Ascending aorta (tissue), 2 donors: ENCODE data around the gene SORCS2. TPM values are rescaled to one million over a fixed set of nuclear protein-coding genes. Genes with fewer than 3 reads are reported as not detected.
A peak's percentile ranks its signal among the peaks of the same experiment; 100 is the strongest.

ENCODE experiments used
- DNase-seq, 2 donors: peaks; one replicate each; pipeline ENCODE4 v3.0.0-alpha.2; 2019; ENCODE audit warnings: low spot score in 2 of 2
- H3K27ac ChIP-seq, 2 donors: fragments of 200-600 bp; sonication (generic); one replicate each; pipeline ENCODE4 v1.5.1; 2016 to 2017; ENCODE audit warnings: mild to moderate bottlenecking in 1 of 2
- H3K27me3 ChIP-seq: fragments of 200-600 bp; sonication (generic); one replicate; pipeline ENCODE4 v1.5.1; 2017
- H3K36me3 ChIP-seq, 2 donors: fragments of 200-600 bp; sonication (generic); one replicate each; pipeline ENCODE4 v1.5.1; 2016
- H3K4me1 ChIP-seq, 2 donors: fragments of 200-600 bp; sonication (generic); one replicate each; pipeline ENCODE4 v1.5.1; 2016 to 2017; ENCODE audit warnings: mild to moderate bottlenecking in 1 of 2
- H3K4me3 ChIP-seq, 2 donors: fragments of 200-600 bp; sonication (generic); one replicate each; pipeline ENCODE4 v1.5.1; 2016 to 2017; ENCODE audit warnings: mild to moderate bottlenecking in 1 of 2
- H3K9me3 ChIP-seq, 2 donors: fragments of 200-600 bp; sonication (generic); one replicate each; pipeline ENCODE4 v1.5.1; 2016
- intact Hi-C: fragments of 100-400 bp; cut with DNase I; formaldehyde crosslinking; loops from one replicate; pipeline ENCODE4 v1.15.1; 2023
- total RNA-seq: library from RNA; depleted of rRNA; stranded (reverse); fragments of >200 nt; gene quantifications from one replicate; pipeline ENCODE4 v1.1.0, GENCODE V29; 2016
- TF ChIP-seq, protein P1 (sequence below), 3 experiments: fragments of 200-600 bp in 2 of 3; fragments of 450-650 bp in 1 of 3; sonication (generic) in 2 of 3; IDR thresholded peaks; one replicate each; pipeline ENCODE4 v1.5.1; 2016 to 2019; ENCODE audit warnings: antibody characterized with exemption in 3 of 3, mild to moderate bottlenecking in 1 of 3, moderate library complexity in 1 of 3

The SORCS2 gene
- total RNA-seq, 1 donor from 2014 or later, result 0.32 TPM

DNA sequence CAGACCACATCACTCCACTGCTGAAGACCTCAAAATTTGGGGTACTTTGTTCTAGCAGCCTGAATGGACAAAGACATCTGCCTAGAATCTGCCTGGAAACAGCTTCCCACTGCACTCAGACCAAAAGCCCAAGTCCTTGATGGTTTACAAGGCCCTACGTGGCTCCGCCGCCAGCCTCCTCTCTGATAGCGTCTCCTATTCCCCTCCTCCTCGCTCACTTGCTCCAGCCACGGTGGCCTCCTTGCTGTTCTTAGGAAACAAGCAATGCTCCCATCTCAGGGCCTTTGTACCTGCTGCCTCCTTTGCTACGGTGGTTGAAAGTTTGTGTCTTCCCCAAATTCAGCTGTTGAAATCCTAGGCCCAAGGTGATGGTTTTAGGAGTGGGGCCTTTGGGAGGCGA is 34.7 kb upstream of the SORCS2 start:
- Histone ChIP-seq H3K27me3 (no peaks in the 10 kb centered on the region), H3K36me3 (no peaks in the 10 kb centered on the region), H3K27ac (no peak overlapping the region), H3K4me3 (no peak overlapping the region), H3K9me3 (no peaks in the 10 kb centered on the region), H3K4me1 (no peaks in the 10 kb centered on the region)
- intact Hi-C loops, result no loop called here
- TF ChIP-seq, protein P1, sequence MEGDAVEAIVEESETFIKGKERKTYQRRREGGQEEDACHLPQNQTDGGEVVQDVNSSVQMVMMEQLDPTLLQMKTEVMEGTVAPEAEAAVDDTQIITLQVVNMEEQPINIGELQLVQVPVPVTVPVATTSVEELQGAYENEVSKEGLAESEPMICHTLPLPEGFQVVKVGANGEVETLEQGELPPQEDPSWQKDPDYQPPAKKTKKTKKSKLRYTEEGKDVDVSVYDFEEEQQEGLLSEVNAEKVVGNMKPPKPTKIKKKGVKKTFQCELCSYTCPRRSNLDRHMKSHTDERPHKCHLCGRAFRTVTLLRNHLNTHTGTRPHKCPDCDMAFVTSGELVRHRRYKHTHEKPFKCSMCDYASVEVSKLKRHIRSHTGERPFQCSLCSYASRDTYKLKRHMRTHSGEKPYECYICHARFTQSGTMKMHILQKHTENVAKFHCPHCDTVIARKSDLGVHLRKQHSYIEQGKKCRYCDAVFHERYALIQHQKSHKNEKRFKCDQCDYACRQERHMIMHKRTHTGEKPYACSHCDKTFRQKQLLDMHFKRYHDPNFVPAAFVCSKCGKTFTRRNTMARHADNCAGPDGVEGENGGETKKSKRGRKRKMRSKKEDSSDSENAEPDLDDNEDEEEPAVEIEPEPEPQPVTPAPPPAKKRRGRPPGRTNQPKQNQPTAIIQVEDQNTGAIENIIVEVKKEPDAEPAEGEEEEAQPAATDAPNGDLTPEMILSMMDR (IDR thresholded peaks at IDR 0.05), result no peak
- DNase-seq, result peak in 1 of 2 donors; percentile 30

DNA sequence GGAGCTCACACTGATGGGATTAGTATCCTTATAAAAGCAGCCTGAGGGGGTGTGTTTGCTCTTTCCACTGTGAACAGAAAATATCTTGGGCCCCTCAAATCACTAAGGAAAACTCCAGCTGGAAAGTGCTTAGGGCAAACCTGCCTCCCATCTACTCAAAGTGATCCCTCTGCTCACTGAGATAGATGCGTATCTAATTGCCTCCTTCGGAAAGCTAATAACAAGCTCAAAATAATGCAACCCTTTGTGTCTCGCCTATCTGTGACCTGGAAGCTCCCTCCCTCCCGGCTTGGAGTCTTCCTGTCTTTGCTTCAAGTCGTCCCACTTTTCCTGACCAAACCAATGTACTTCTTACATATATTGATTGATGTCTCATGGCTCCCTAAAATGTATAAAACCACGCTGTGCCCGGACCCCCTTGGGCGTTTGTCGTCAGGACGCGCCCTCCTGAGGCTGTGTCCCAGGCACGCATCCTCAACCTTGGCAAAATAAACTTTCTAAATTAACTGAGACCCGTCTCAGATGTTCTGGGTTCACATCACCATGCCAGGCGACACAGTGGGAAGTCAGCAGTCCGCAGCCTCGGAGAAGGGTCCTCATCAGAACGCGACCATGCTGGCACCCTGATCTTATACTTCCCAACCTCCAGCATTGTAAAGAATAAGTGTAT is 34.1 kb upstream of the SORCS2 start:
- Histone ChIP-seq H3K27me3 (no peaks in the 10 kb centered on the region), H3K4me3 (no peak overlapping the region), H3K9me3 (no peaks in the 10 kb centered on the region), H3K4me1 (no peaks in the 10 kb centered on the region), H3K36me3 (no peaks in the 10 kb centered on the region), H3K27ac (no peak overlapping the region)
- DNase-seq, result peak in 1 of 2 donors; percentile 21
- TF ChIP-seq, protein P1 (IDR thresholded peaks at IDR 0.05), result no peak
- intact Hi-C loops, result no loop called here

DNA sequence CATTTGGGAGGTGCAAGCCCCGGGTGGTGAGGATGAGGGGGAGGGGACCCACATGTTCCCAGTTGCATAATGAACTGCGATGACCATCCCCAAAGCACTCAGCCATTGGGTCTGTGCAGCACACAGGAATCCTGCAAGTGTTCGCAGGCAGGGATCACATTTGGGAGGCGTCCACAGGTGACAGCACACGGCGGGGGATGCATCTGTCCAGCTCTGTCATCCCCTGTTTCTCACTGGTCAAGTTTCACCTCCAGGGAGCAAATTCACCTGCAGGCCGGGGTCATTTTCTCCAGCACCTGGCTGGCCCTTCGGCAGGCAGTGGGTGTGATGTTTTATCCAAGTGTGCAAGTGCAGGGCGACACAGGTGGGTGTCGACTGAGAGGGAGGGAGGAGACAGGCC is 33.3 kb upstream of the SORCS2 start:
- H3K9me3 ChIP-seq, result no peaks in the 10 kb centered on the region
- H3K36me3 ChIP-seq, result no peaks in the 10 kb centered on the region
- DNase-seq, result no peak
- H3K4me1 ChIP-seq, result no peaks in the 10 kb centered on the region
- H3K4me3 ChIP-seq, result no peak overlapping the region
- TF ChIP-seq, protein P1 (IDR thresholded peaks at IDR 0.05), result no peak
- intact Hi-C loops, result no loop called here
- H3K27me3 ChIP-seq, result no peaks in the 10 kb centered on the region
- H3K27ac ChIP-seq, result no peak overlapping the region

- DNase-seq, result no peak
- no peaks in the 10 kb centered on the region for H3K4me1 ChIP-seq
- H3K9me3 ChIP-seq, result no peaks in the 10 kb centered on the region
- no peak overlapping the region for H3K27ac ChIP-seq
- TF ChIP-seq, protein P1 (IDR thresholded peaks at IDR 0.05), result no peak
- intact Hi-C loops, result no loop called here
- H3K4me3 ChIP-seq, result no peak overlapping the region
- H3K27me3 ChIP-seq, result no peaks in the 10 kb centered on the region
- no peaks in the 10 kb centered on the region for H3K36me3 ChIP-seq
These were observed 32.4 kb upstream of the SORCS2 start for GRCh38 chr4:7159923-7160322.

GRCh38 chr4:7160439-7160838 is 31.9 kb upstream of the SORCS2 start:
- H3K4me1 ChIP-seq, result no peaks in the 10 kb centered on the region

More at GRCh38 chr4:7160439-7160838, 31.9 kb upstream of the SORCS2 start:
- H3K4me3 ChIP-seq, result no peak overlapping the region
- no peaks in the 10 kb centered on the region for H3K36me3 ChIP-seq
- H3K9me3 ChIP-seq, result no peaks in the 10 kb centered on the region
- intact Hi-C loops, result no loop called here
- no peak overlapping the region for H3K27ac ChIP-seq
- peak in 1 of 2 donors; percentile 56 for DNase-seq
- no peaks in the 10 kb centered on the region for H3K27me3 ChIP-seq
- TF ChIP-seq, protein P1 (IDR thresholded peaks at IDR 0.05), result no peak
